Iris pigment epithelial cell (primary cell): ENCODE data around the gene POU3F4.

Experiments
- DNase-seq: peaks from one replicate; pipeline ENCODE4 v3.0.0-alpha.2; 2011; ENCODE audit warnings: low read depth

POU3F4 gene

GRCh38 chrX:83508006-83508405 is at the start of gene POU3F4:
Gene POU3F4 (plus strand): TSS chrX:83508290. CDS start chrX:83508325, 35 bp downstream.
- no peak for DNase-seq

- DNase-seq = peak; percentile 19
Observed at GRCh38 chrX:83469551-83469950, 38.5 kb upstream of the POU3F4 start.

GRCh38 chrX:83495898-83496297 is 12.2 kb upstream of the POU3F4 start:
- no peak for DNase-seq

GRCh38 chrX:83501003-83501402 is 7.1 kb upstream of the POU3F4 start:
- no peak for DNase-seq

GRCh38 chrX:83501530-83501929 is 6.6 kb upstream of the POU3F4 start:
- no peak for DNase-seq

- no peak for DNase-seq
Observed at GRCh38 chrX:83504721-83505479, 3.2 kb upstream of the POU3F4 start.

- no peak for DNase-seq
Observed at GRCh38 chrX:83508526-83509253, 600 bp downstream of the POU3F4 start.

GRCh38 chrX:83509254-83509801 is 1.2 kb downstream of the POU3F4 start:
- no peak for DNase-seq

GRCh38 chrX:83510510-83511062 is 2.5 kb downstream of the POU3F4 start:
- DNase-seq = no peak

GRCh38 chrX:83511208-83511607 is 3.1 kb downstream of the POU3F4 start:
- no peak for DNase-seq

- no peak for DNase-seq
Observed at GRCh38 chrX:83512111-83512510, 4.0 kb downstream of the POU3F4 start.

GRCh38 chrX:83516597-83516996 is 8.5 kb downstream of the POU3F4 start:
- DNase-seq = no peak

- no peak for DNase-seq
Observed at GRCh38 chrX:83521905-83522304, 13.8 kb downstream of the POU3F4 start.

GRCh38 chrX:83529950-83530349 is 21.9 kb downstream of the POU3F4 start:
- DNase-seq = no peak

- DNase-seq = no peak
Observed at GRCh38 chrX:83535417-83536196, 27.5 kb downstream of the POU3F4 start.
